Astrocyte of the hippocampus (primary cell): Measurements from ENCODE around the gene TRA2A.

Experiments used
- DNase-seq: peaks from one replicate; pipeline ENCODE4 v3.0.0; 2011; ENCODE audit warnings: low read depth, low spot score

Gene TRA2A

GRCh38 chr7:23470330-23471105 is 61.3 kb downstream of the TRA2A start, which contains the start of gene IGF2BP3:
Gene IGF2BP3 (minus strand): TSS chr7:23470491. CDS start chr7:23470110, 381 bp downstream.
- peak; percentile 96 for DNase-seq

GRCh38 chr7:23469961-23470250 is 61.9 kb downstream of the TRA2A start:
- no peak for DNase-seq

- DNase-seq: peak; percentile 63
These were observed 62.4 kb downstream of the TRA2A start for GRCh38 chr7:23469150-23469960.

- DNase-seq: peak; percentile 54
These were observed 63.1 kb downstream of the TRA2A start for GRCh38 chr7:23468526-23469149.

- DNase-seq: peak; percentile 77
These were observed 63.8 kb downstream of the TRA2A start for GRCh38 chr7:23467806-23468525.

GRCh38 chr7:23467291-23467805 is 64.4 kb downstream of the TRA2A start:
- DNase-seq: peak; percentile 43

GRCh38 chr7:23462846-23463245 is 68.9 kb downstream of the TRA2A start:
- DNase-seq: peak; percentile 67

- DNase-seq: peak; percentile 26
These were observed 73.7 kb downstream of the TRA2A start for GRCh38 chr7:23458044-23458443.

GRCh38 chr7:23456093-23456492 is 75.7 kb downstream of the TRA2A start:
- DNase-seq: no peak

GRCh38 chr7:23454881-23455526 is 76.8 kb downstream of the TRA2A start:
- no peak for DNase-seq
